ENCODE data around the gene FCN1.

FCN1 gene

GRCh38 chr9:134928436-134929192 lies 10.9 kb upstream of the FCN1 start:
- no peak for TF ChIP-seq CTCF (IDR thresholded peaks at IDR 0.05; ENCODE audit: poor library complexity, severe bottlenecking)
- Histone ChIP-seq H3K36me3 (ENCODE audit: low read depth) (no peaks in the 10 kb centered on the region), H3K9me3 (ENCODE audit: severe bottlenecking) (no peaks in the 10 kb centered on the region), H3K27me3 (ENCODE audit: insufficient read depth, poor library complexity, severe bottlenecking) (peaks cover 41% of the 10 kb centered on the region), H3K27ac (ENCODE audit: poor library complexity, severe bottlenecking) (no peak overlapping the region), H3K4me3 (ENCODE audit: severe bottlenecking) (no peak overlapping the region), H3K4me1 (ENCODE audit: insufficient read depth, poor library complexity, severe bottlenecking) (no peaks in the 10 kb centered on the region)
- peak; percentile 49 for DNase-seq (ENCODE audit: low spot score)
- no peak for ATAC-seq (ENCODE audit: low read depth)

GRCh38 chr9:134925011-134925511 lies 7.3 kb upstream of the FCN1 start:
- Histone ChIP-seq H3K27me3 (ENCODE audit: insufficient read depth, poor library complexity, severe bottlenecking) (peaks cover 14% of the 10 kb centered on the region), H3K27ac (ENCODE audit: poor library complexity, severe bottlenecking) (no peak overlapping the region), H3K4me3 (ENCODE audit: severe bottlenecking) (no peak overlapping the region), H3K9me3 (ENCODE audit: severe bottlenecking) (no peaks in the 10 kb centered on the region), H3K4me1 (ENCODE audit: insufficient read depth, poor library complexity, severe bottlenecking) (no peaks in the 10 kb centered on the region), H3K36me3 (ENCODE audit: low read depth) (no peaks in the 10 kb centered on the region)
- no peak for TF ChIP-seq CTCF (IDR thresholded peaks at IDR 0.05; ENCODE audit: poor library complexity, severe bottlenecking)
- DNase-seq (ENCODE audit: low spot score) (peak; percentile 9), ATAC-seq (ENCODE audit: low read depth) (no peak)

GRCh38 chr9:134923466-134923865 lies 5.8 kb upstream of the FCN1 start:
- H3K27me3 ChIP-seq (ENCODE audit: insufficient read depth, poor library complexity, severe bottlenecking), result peaks cover 12% of the 10 kb centered on the region
- DNase-seq (ENCODE audit: low spot score), result no peak
- no peak overlapping the region for H3K4me3 ChIP-seq (ENCODE audit: severe bottlenecking)
- H3K4me1 ChIP-seq (ENCODE audit: insufficient read depth, poor library complexity, severe bottlenecking), result no peaks in the 10 kb centered on the region
- no peaks in the 10 kb centered on the region for H3K36me3 ChIP-seq (ENCODE audit: low read depth)
- H3K27ac ChIP-seq (ENCODE audit: poor library complexity, severe bottlenecking), result no peak overlapping the region
- peaks cover 4% of the 10 kb centered on the region for H3K9me3 ChIP-seq (ENCODE audit: severe bottlenecking)
- ATAC-seq (ENCODE audit: low read depth), result no peak
- no peak for TF ChIP-seq CTCF (IDR thresholded peaks at IDR 0.05; ENCODE audit: poor library complexity, severe bottlenecking)

- H3K9me3 ChIP-seq (ENCODE audit: severe bottlenecking), result peaks cover 4% of the 10 kb centered on the region
- no peaks in the 10 kb centered on the region for H3K4me1 ChIP-seq (ENCODE audit: insufficient read depth, poor library complexity, severe bottlenecking)
- no peak overlapping the region for H3K27ac ChIP-seq (ENCODE audit: poor library complexity, severe bottlenecking)
- H3K27me3 ChIP-seq (ENCODE audit: insufficient read depth, poor library complexity, severe bottlenecking), result peaks cover 8% of the 10 kb centered on the region
- no peak for DNase-seq (ENCODE audit: low spot score)
- no peaks in the 10 kb centered on the region for H3K36me3 ChIP-seq (ENCODE audit: low read depth)
- no peak overlapping the region for H3K4me3 ChIP-seq (ENCODE audit: severe bottlenecking)
- TF ChIP-seq CTCF (IDR thresholded peaks at IDR 0.05; ENCODE audit: poor library complexity, severe bottlenecking), result no peak
- no peak for ATAC-seq (ENCODE audit: low read depth)
Measured at GRCh38 chr9:134922932-134923240, 5.2 kb upstream of the FCN1 start.
